Adrenal gland (tissue), 12 donors: ENCODE data around the gene PLPPR4. TPM values are rescaled to one million over a fixed set of nuclear protein-coding genes. Genes with fewer than 3 reads are reported as not detected.

Experiments
- DNase-seq, 7 donors: peaks; one replicate each; pipeline ENCODE4 v3.0.0-alpha.2; 2019 to 2020
- H3K27ac ChIP-seq, 5 donors: fragments of 200-600 bp; sonication (generic) in 4 of 5; 1 replicate in 3 of 5; 2 replicates in 2 of 5; pipeline versions ENCODE4 v1.5.1 to v1.8.0; 2016 to 2020; ENCODE audit warnings: mild to moderate bottlenecking in 1 of 5
- H3K27me3 ChIP-seq: fragments of 200-600 bp; 2 replicates; pipeline ENCODE4 v1.8.0; 2021
- H3K36me3 ChIP-seq, 2 donors: fragments of 200-600 bp; replicated peaks in 1 of 2; 1 replicate in 1 of 2; 2 replicates in 1 of 2; pipeline versions ENCODE4 v1.5.1 to v1.8.0; 2018 to 2022
- H3K4me1 ChIP-seq, 2 donors: fragments of 200-600 bp; replicated peaks in 1 of 2; 1 replicate in 1 of 2; 2 replicates in 1 of 2; pipeline versions ENCODE4 v1.5.1 to v1.8.0; 2018 to 2021
- H3K4me3 ChIP-seq, 4 donors: fragments of 200-600 bp; sonication (generic) in 3 of 4; one replicate each; pipeline ENCODE4 v1.5.1; 2016 to 2018
- H3K9me3 ChIP-seq, 3 donors: fragments of 200-600 bp; sonication (generic) in 1 of 3; replicated peaks in 1 of 3; 1 replicate in 2 of 3; 2 replicates in 1 of 3; pipeline versions ENCODE4 v1.5.1 to v1.8.0; 2016 to 2021
- POLR2A ChIP-seq, 2 donors: fragments of 450-650 bp; IDR thresholded peaks; one replicate each; pipeline ENCODE4 v1.6.1; 2017; ENCODE audit warnings: antibody characterized with exemption in 2 of 2, mild to moderate bottlenecking in 2 of 2, moderate library complexity in 1 of 2
- WGBS, 4 donors: extraction: QIAGEN DNeasy Blood & Tissue Kit in 2 of 4; methylation state at CpG; one replicate each; pipeline versions ENCODE4 v1.1.5 to v1.1.7; 2013 to 2017; 5-methylcytosine and 5-hydroxymethylcytosine counted together
- intact Hi-C, 2 donors: fragments of 100-400 bp; cut with DNase I; formaldehyde crosslinking; loops; one replicate each; pipeline versions ENCODE4 v1.14.1 to v1.15.0; 2022 to 2023
- polyA plus RNA-seq, 3 donors: library from polyadenylated mRNA; stranded (reverse); fragments of 200-250 nt in 2 of 3; fragments of 350-450 nt in 1 of 3; fragmentation: Illumina TruSeq in 1 of 3; extraction: RNeasy Lipid Tissue Mini Kit (QIAGEN cat#74804) in 1 of 3; gene quantifications; one replicate each; pipeline ENCODE4 v1.2.3, GENCODE V29; 2013 to 2014
- total RNA-seq, 9 donors: library from RNA; depleted of rRNA in 4 of 9; stranded (reverse); fragments of >200 nt in 4 of 9; fragments of 120-200 nt in 1 of 9; fragmentation: NEBNext Ultra II Directional in 1 of 9; extraction: Animal tissue kit (Norgen Biotek cat#: 25700) in 1 of 9; gene quantifications; one replicate each; pipeline versions ENCODE4 v1.1.0 to v1.2.4, GENCODE V29; 2013 to 2023
- TF ChIP-seq, protein P1 (sequence below), 6 experiments: fragments of 450-650 bp in 4 of 6; fragments of 200-600 bp in 2 of 6; sonication (generic) in 1 of 6; IDR thresholded peaks; 1 replicate in 5 of 6; 2 replicates in 1 of 6; pipeline versions ENCODE4 v1.5.1 to v1.8.0; 2016 to 2021; ENCODE audit warnings: antibody characterized with exemption in 6 of 6, mild to moderate bottlenecking in 2 of 6, moderate library complexity in 1 of 6
- donor health status: healthy with polysubstance abuse.
- donor health status: Bipolar disorder and iron deficiency.
- donor health status: DM: yes; HTN: yes; CAD: no.
- donor health status: DM: no; HTN: no; CAD: no.
- donor health status: DM: no; HTN: no; CAD: no.
- donor health status: DM: yes; HTN: yes; CAD: no.

PLPPR4 gene
- total and polyA plus RNA-seq, 12 donors, result 0.04 to 1.3 (median 0.37) TPM; not detected in 3

DNA sequence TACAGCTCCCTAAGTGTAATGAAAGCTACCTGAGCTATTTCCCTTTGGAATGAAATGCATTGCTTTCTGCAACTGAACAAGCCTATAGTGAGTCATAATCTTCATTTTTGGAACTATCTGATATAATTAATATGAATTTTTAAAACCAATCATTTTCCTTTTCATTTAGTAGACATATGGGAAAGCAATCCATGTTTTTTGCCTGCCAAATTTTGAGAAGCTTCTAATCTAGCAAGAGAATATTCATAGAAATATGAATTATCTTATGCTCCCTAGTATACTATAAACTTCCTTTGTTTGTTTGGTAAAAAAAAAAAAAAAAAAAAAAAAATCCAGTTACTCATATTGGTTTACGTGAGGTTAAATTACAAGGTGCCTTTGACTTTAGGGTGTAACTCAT, 68.3 kb downstream of the PLPPR4 start:
- no peak overlapping the region for H3K27ac ChIP-seq
- no peaks in the 10 kb centered on the region for H3K9me3 ChIP-seq
- no peaks in the 10 kb centered on the region for H3K4me1 ChIP-seq
- DNase-seq, result no peak
- WGBS, 4 donors, result 73 to 93% (median 78%) methylated on average over 1 of the region's 1 CpG
- no peaks in the 10 kb centered on the region for H3K36me3 ChIP-seq
- H3K4me3 ChIP-seq, result no peak overlapping the region
- H3K27me3 ChIP-seq, result no peaks in the 10 kb centered on the region
- no peak for TF ChIP-seq POLR2A (IDR thresholded peaks at IDR 0.05)
- TF ChIP-seq, protein P1, sequence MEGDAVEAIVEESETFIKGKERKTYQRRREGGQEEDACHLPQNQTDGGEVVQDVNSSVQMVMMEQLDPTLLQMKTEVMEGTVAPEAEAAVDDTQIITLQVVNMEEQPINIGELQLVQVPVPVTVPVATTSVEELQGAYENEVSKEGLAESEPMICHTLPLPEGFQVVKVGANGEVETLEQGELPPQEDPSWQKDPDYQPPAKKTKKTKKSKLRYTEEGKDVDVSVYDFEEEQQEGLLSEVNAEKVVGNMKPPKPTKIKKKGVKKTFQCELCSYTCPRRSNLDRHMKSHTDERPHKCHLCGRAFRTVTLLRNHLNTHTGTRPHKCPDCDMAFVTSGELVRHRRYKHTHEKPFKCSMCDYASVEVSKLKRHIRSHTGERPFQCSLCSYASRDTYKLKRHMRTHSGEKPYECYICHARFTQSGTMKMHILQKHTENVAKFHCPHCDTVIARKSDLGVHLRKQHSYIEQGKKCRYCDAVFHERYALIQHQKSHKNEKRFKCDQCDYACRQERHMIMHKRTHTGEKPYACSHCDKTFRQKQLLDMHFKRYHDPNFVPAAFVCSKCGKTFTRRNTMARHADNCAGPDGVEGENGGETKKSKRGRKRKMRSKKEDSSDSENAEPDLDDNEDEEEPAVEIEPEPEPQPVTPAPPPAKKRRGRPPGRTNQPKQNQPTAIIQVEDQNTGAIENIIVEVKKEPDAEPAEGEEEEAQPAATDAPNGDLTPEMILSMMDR (IDR thresholded peaks at IDR 0.05), result no peak
- intact Hi-C loops, result no loop called here

DNA sequence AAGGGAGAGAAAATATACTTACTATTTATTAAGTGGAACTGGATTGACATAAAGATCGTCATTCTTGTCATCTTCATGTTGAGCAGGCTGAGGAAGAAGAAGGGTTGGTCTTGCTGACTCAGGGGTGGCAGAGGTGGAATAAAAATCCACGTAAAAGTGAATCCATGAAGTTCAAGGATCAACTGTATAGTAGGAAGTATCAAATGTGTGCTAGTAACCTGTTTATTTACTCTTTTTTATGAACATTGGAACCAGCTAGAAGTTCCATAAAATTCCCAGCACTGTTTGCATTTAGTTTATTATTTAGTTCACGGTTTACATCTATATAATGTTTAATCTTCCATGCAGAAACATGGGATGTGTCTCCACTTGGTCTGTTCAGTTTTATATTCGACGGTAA, 70.7 kb downstream of the PLPPR4 start:
- H3K27ac ChIP-seq, result no peak overlapping the region
- TF ChIP-seq, protein P1 (IDR thresholded peaks at IDR 0.05), result no peak
- TF ChIP-seq POLR2A (IDR thresholded peaks at IDR 0.05), result no peak
- no peaks in the 10 kb centered on the region for H3K36me3 ChIP-seq
- 70 to 79% (median 73%) methylated on average over 5 of the region's 5 CpGs for WGBS, 4 donors
- DNase-seq, result no peak
- H3K9me3 ChIP-seq, result no peaks in the 10 kb centered on the region
- intact Hi-C loops, result no loop called here
- no peaks in the 10 kb centered on the region for H3K4me1 ChIP-seq
- H3K27me3 ChIP-seq, result no peaks in the 10 kb centered on the region
- H3K4me3 ChIP-seq, result no peak overlapping the region

DNA sequence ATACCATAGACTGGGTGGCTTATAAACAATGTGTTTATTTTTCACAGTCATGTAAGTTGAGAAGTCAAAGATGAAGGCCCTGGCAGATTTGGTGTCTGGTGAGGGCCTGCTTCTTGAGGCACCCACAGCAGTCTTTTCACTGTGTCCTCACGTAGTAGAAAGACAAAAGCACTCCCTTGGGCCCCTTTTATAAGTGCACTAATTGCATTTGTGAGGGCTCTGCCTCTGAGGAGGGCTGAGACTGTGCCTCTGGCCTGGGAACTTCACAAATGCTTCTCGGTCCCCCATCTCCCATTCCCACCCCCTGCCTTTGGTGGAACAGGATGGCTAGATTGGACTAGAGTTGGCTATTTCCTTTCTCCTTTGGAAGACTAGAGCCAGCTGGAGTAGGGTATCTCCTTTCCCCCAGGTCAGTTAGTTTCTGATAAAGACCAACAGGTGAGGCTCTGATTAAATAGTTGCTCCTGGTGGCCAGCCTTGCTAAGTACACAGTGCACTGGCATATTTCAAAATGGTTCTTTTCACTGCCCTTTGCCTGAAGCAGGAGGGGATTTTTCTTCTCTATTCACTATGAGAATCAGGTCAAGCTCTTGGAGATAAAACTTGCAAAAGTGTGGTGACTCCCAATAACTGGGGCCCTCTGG, 82.9 kb downstream of the PLPPR4 start:
- Histone ChIP-seq H3K4me1 (no peaks in the 10 kb centered on the region), H3K27ac (no peak overlapping the region), H3K4me3 (no peak overlapping the region), H3K36me3 (no peaks in the 10 kb centered on the region), H3K9me3 (no peaks in the 10 kb centered on the region), H3K27me3 (no peaks in the 10 kb centered on the region)
- TF ChIP-seq, protein P1 (IDR thresholded peaks at IDR 0.05), result no peak
- TF ChIP-seq POLR2A (IDR thresholded peaks at IDR 0.05), result no peak
- DNase-seq, result no peak
- 50 to 72% (median 65%) methylated on average over 2 of the region's 2 CpGs for WGBS, 4 donors
- intact Hi-C loops, result no loop called here

DNA sequence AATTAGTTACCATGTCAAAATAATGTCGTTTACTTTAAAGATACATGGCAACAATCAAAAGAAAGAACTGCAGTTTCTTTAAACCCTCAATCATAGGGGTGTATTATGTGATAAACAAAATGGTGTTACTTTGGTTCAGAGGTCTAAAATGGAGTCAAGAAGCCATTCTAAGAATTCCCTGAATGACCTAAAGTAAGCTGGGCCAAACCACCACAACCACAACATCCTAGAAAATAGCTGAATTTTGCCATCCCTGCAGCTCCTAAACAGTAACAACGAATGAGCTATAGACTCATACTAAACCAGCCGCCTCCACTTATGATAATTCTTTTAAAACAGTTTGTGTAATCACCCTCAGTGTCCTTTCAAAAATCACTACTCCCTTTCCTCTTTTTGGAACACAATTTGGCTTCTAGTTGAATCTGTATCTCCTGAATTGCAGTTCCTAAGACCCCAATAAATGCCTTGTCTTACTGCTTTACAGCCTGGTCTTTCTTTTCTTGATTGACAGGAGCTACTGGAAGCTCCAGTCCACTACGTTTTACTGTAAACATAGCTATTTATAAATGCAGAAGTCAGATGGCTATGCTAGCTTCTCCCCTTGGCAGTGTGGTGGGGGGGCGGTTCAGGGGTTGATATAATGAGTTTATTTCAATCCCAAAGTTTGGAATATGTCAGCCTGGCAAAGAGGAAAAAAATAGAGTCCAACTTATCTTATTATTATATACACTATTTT, 84.3 kb downstream of the PLPPR4 start:
- no peak for DNase-seq
- 45 to 62% (median 58%) methylated on average over 5 of the region's 5 CpGs for WGBS, 4 donors

More for the DNA sequence above, 84.3 kb downstream of the PLPPR4 start:
- intact Hi-C loops, result no loop called here
- Histone ChIP-seq H3K27ac (no peak overlapping the region), H3K4me3 (no peak overlapping the region), H3K4me1 (no peaks in the 10 kb centered on the region), H3K27me3 (no peaks in the 10 kb centered on the region), H3K36me3 (no peaks in the 10 kb centered on the region), H3K9me3 (no peaks in the 10 kb centered on the region)
- TF ChIP-seq, protein P1 (IDR thresholded peaks at IDR 0.05), result no peak
- TF ChIP-seq POLR2A (IDR thresholded peaks at IDR 0.05), result no peak
